AG04450 (cell line): ENCODE results near the gene LIMK1. TPM values are rescaled to one million over a fixed set of nuclear protein-coding genes. Genes with fewer than 3 reads are reported as not detected.
A peak's percentile ranks its signal among the peaks of the same experiment; 100 is the strongest.

Source experiments
- CTCF ChIA-PET: fragments of 300-600, 350-600 bp; formaldehyde crosslinking; extraction: SDS; loops from one replicate; lab custom pipeline; 2022; ENCODE audit warnings: antibody characterized with exemption, inconsistent platforms; lab: Charles Lee
- POLR2A ChIA-PET: fragments of 350-600 bp; formaldehyde crosslinking; extraction: SDS; loops from one replicate; lab custom pipeline; 2021; ENCODE audit warnings: antibody characterized with exemption, inconsistent platforms; lab: Yijun Ruan, JAX
- DNase-seq: peaks from one replicate; pipeline ENCODE4 v3.0.0-alpha.2; 2011; ENCODE audit warnings: low read depth, low spot score
- H3K27ac ChIP-seq: one replicate; pipeline ENCODE4 v1.5.1; 2012; ENCODE audit warnings: low read depth, low read length, control low read depth
- H3K27me3 ChIP-seq: one replicate; pipeline ENCODE4 v1.6.0; 2012; ENCODE audit warnings: low read length; ENCODE audit not compliant: control insufficient read depth, insufficient read depth
- H3K4me3 ChIP-seq: 2 replicates; pipeline ENCODE4 v1.5.1; 2011; ENCODE audit warnings: mild to moderate bottlenecking, low read depth, low read length, control low read depth
- H3K9me3 ChIP-seq: 2 replicates; pipeline ENCODE4 v1.5.1; 2012; ENCODE audit warnings: low read length; ENCODE audit not compliant: control insufficient read depth, insufficient read depth
- CTCF ChIP-seq: IDR thresholded peaks from 2 replicates; pipeline ENCODE4 v1.5.1; 2011; ENCODE audit warnings: low read depth, low read length, control low read depth, inconsistent platforms
- polyA plus RNA-seq: library from polyadenylated mRNA; depleted of rRNA; stranded (reverse); fragments of >200 nt; gene quantifications from 2 replicates; pipeline ENCODE4 v1.2.3, GENCODE V29; 2011

LIMK1 gene
- polyA plus RNA-seq, 1 experiment: 33.0 TPM

DNA sequence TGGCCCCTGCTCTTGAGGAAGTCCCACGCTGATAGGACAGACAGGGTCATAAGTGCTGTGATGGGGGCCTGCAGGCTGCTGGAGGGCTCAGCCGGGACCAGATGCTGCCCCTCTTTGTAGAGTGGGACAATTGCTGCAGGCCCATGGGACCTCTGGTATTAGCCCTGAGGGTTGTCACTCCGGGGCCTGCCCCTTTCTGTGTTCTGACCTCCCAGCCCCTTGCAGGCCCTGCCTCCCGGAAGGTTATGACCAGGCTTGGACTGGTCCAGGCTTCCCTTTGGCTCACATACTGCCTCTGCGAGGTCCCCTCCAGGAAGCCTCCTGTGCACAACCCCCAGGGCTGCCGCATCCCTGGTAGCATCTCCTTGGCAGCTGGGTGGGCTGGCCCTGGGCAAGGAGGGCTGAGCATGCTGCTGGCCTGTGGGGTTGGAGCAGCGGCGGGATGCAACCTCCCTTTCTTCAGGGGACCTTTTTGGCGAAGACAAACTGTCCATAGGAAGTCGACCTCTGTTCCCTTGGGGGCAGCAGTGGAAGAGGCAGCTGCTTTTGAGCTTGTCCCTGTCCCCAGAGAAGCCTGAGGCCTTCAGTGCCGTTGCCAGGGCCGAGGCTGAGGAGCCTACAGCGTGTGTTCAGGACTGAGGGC is 8.8 kb downstream of the LIMK1 start:
- H3K27me3 ChIP-seq: no peaks in the 10 kb centered on the region
- CTCF ChIA-PET: no interaction called here
- H3K27ac ChIP-seq: no peak overlapping the region
- peaks cover 19% of the 10 kb centered on the region for H3K9me3 ChIP-seq
- no peak for TF ChIP-seq CTCF
- no peak overlapping the region for H3K4me3 ChIP-seq
- DNase-seq: no peak
- POLR2A ChIA-PET: interaction anchor here (0.7 kb wide), 1 partner anchor 13 kb away, joined by 4 read pairs; no protein-coding TSS in a partner anchor

DNA sequence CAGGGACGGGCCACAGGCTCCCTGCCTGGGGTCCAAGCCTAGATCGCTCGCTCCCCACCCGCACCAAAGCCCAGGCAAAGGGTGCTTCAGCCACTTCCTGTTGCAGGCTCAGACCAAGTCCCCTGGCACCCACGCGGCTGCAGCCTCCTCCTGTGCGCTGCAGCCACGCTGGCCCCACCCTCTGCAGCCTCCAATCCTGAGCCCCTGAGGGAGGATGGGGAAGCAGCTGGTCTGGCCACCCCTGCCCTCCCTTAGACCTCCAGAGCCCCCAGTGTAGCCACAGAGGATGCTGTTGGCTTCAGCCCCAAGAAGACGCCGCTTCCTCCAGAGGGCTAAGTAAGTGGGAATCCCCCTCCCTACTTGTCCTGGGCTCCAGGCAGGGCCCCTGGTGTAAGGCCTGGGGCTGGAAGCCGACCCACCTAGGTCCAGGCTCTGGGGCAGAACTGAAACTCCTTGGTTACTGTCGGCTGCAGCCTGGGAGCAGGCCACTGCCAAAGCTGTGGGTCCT is 9.4 kb downstream of the LIMK1 start:
- POLR2A ChIA-PET: interaction anchor here (0.6 to 1.5 kb wide), 4 partner anchors 9 to 87 kb away, joined by 3 to 9 read pairs (median 4); partner anchors contain the start of gene LIMK1

GRCh38 chr7:74093671-74094223 is 10.1 kb downstream of the LIMK1 start:
- no peak for DNase-seq
- Histone ChIP-seq H3K9me3 (peaks cover 23% of the 10 kb centered on the region), H3K27me3 (no peaks in the 10 kb centered on the region), H3K27ac (peak overlapping the region; percentile 90), H3K4me3 (no peak overlapping the region)
- CTCF ChIA-PET: interaction anchor here (1.1 kb wide), 1 partner anchor 11 kb away, joined by 3 read pairs; no protein-coding TSS in a partner anchor
- POLR2A ChIA-PET: interaction anchor here (0.6 to 1.5 kb wide), 5 partner anchors 9 to 125 kb away, joined by 3 to 9 read pairs (median 3); partner anchors contain the start of gene LIMK1
- no peak for TF ChIP-seq CTCF

More for the DNA sequence above, 9.4 kb downstream of the LIMK1 start:
- H3K9me3 ChIP-seq: peaks cover 23% of the 10 kb centered on the region
- no peak overlapping the region for H3K4me3 ChIP-seq
- H3K27me3 ChIP-seq: no peaks in the 10 kb centered on the region
- H3K27ac ChIP-seq: peak overlapping the region; percentile 90
- CTCF ChIA-PET: no interaction called here
- DNase-seq: no peak
- TF ChIP-seq CTCF: no peak

- ChIA-PET CTCF (interaction anchor here (1.1 kb wide), 1 partner anchor 11 kb away, joined by 3 read pairs; no protein-coding TSS in a partner anchor), POLR2A (interaction anchor here (0.6 to 1.5 kb wide), 4 partner anchors 9 to 126 kb away, joined by 3 to 9 read pairs (median 4); partner anchors contain the start of gene LIMK1)
- H3K4me3 ChIP-seq: peak overlapping the region; percentile 39
- no peaks in the 10 kb centered on the region for H3K27me3 ChIP-seq
- peaks cover 23% of the 10 kb centered on the region for H3K9me3 ChIP-seq
- peak overlapping the region; percentile 90 for H3K27ac ChIP-seq
- DNase-seq: peak; percentile 66
- TF ChIP-seq CTCF: no peak
Observed at GRCh38 chr7:74094224-74095101, 10.9 kb downstream of the LIMK1 start.
